GM12865 (cell line): ENCODE measurements around the gene MRO.

Source experiments
- DNase-seq: peaks from one replicate; pipeline ENCODE4 v3.0.0; 2010; ENCODE audit warnings: low read depth
- H3K4me3 ChIP-seq: 2 replicates; pipeline ENCODE4 v1.5.1; 2011; ENCODE audit warnings: mild to moderate bottlenecking, low read depth, low read length, control low read depth
- CTCF ChIP-seq: IDR thresholded peaks from 2 replicates; pipeline ENCODE4 v1.5.1; 2011; ENCODE audit warnings: low read length, control low read depth, low read depth, inconsistent platforms; ENCODE audit not compliant: insufficient read depth; ENCODE audit errors: missing control alignments

MRO gene

GRCh38 chr18:50797142-50797541, 22.7 kb downstream of the MRO start:
- no peak for TF ChIP-seq CTCF
- DNase-seq: no peak

GRCh38 chr18:50796495-50796894, 23.3 kb downstream of the MRO start:
- no peak for TF ChIP-seq CTCF
- H3K4me3 ChIP-seq: no peak overlapping the region
- no peak for DNase-seq

More at GRCh38 chr18:50797142-50797541, 22.7 kb downstream of the MRO start:
- H3K4me3 ChIP-seq: no peak overlapping the region

- H3K4me3 ChIP-seq: no peak overlapping the region
- no peak for DNase-seq
- no peak for TF ChIP-seq CTCF
These were observed 25.9 kb downstream of the MRO start for GRCh38 chr18:50793641-50794565.

- DNase-seq: no peak
- no peak overlapping the region for H3K4me3 ChIP-seq
- no peak for TF ChIP-seq CTCF
These were observed 26.9 kb downstream of the MRO start for GRCh38 chr18:50792885-50793284.

- no peak for DNase-seq
- no peak overlapping the region for H3K4me3 ChIP-seq
- TF ChIP-seq CTCF: no peak
These were observed 28.0 kb downstream of the MRO start for GRCh38 chr18:50791599-50792438.

GRCh38 chr18:50790948-50791347, 28.9 kb downstream of the MRO start:
- H3K4me3 ChIP-seq: no peak overlapping the region
- DNase-seq: no peak
- TF ChIP-seq CTCF: no peak
